Renal pelvis (tissue), 4 donors: ENCODE data around the gene BOLA3. TPM values are rescaled to one million over a fixed set of nuclear protein-coding genes. Genes with fewer than 3 reads are reported as not detected.
"Not testable (repeated sequence)": the region's sequence is repeated elsewhere in the genome, so short reads cannot be mapped to it uniquely, and the experiment has no call there.

Experiments used
- DNase-seq: peaks from one replicate; pipeline ENCODE4 v3.0.0-alpha.2; 2013
- polyA plus RNA-seq, 3 donors: library from polyadenylated mRNA; unstranded; fragments of 120-200 nt; gene quantifications; one replicate each; pipeline ENCODE4 v1.2.1, GENCODE V29; 2013; ENCODE audit not compliant: insufficient read length in 3 of 3

BOLA3 gene
- polyA plus RNA-seq, 3 donors, result 22.2 to 27.5 (median 25.2) TPM

DNA sequence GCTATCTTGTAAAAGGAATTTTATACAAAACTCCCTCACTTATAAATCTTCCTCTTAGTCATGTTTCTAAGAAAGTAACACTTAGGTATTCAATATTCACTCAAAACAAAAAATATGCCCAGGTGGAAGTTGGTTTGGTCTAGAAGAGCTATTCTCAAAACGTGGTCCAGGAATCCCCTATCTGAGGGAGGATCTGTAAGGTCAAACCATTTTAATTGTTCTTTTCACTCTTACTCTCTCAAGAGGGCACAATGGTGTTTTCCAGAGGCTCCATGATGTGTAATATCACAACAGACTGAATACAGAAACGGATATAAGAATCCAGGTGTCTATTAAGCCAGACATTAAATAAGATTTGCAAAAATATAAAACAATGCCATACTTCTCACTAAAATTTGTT lies 21.0 kb upstream of the BOLA3 start:
- no peak for DNase-seq

- no peak for DNase-seq
Observed at GRCh38 chr2:74164761-74165160, 17.0 kb upstream of the BOLA3 start.

- DNase-seq, result no peak
Observed at GRCh38 chr2:74162951-74163350, 15.2 kb upstream of the BOLA3 start.

DNA sequence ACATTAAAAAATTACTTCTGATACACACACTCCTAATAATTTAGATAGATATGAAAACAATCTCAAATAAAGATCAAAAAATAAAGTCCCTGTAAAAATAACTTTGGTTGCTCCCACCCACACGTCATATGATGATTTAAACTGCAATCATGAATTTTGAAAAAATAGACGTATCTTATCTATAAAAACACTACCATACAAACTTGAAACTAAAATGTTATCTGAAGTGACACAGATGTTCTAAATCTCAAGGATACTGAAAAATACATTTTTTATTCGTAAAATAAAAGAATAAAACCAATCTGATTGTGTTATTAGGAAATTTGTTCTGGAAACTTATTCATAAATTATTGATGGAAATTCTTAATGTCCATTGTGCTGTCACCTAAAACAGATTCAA lies 8.1 kb upstream of the BOLA3 start:
- DNase-seq, result no peak

- DNase-seq, result no peak
Observed at GRCh38 chr2:74152954-74153353, 5.2 kb upstream of the BOLA3 start.

- DNase-seq, result no peak
Observed at GRCh38 chr2:74149570-74150319, 2.0 kb upstream of the BOLA3 start.

GRCh38 chr2:74149247-74149525 lies 1.5 kb upstream of the BOLA3 start:
- DNase-seq, result no peak

DNA sequence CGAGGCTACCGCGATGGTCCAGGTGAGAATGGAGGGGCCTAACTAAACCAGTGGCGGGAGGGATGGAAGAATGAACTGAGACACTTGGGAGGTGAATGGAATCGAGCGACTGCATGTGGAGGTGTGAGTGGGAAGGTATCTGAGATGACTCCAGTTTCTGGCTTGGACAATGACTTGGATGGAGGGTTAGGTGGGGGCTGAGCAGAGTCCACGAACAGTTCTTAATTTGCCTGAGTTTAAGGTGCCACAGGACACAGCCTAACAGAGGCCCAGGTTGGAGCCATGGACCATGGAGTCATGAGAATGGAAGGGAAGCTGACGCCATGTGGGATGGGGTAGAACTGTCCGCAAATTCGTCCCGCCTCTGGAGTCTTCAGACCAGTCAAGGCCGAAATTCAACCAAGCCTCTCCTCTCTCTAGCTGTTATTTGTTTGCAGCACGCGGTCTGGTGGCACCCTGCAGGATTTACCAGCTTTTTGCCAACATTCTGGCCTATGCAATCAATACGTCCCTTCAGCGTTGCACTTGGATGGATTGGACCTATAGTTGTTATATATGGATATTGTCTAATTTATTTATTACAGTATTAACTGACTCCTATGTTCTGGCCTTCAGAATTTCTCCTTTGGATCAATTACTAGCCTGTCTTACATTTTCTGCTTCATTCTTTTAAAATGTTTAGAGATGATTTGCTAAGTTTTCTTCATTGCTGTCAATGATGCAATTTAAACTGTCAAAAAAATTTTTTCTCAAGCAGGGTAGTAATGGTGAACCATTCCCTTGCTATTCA lies 940 bp upstream of the BOLA3 start:
- no peak for DNase-seq

DNA sequence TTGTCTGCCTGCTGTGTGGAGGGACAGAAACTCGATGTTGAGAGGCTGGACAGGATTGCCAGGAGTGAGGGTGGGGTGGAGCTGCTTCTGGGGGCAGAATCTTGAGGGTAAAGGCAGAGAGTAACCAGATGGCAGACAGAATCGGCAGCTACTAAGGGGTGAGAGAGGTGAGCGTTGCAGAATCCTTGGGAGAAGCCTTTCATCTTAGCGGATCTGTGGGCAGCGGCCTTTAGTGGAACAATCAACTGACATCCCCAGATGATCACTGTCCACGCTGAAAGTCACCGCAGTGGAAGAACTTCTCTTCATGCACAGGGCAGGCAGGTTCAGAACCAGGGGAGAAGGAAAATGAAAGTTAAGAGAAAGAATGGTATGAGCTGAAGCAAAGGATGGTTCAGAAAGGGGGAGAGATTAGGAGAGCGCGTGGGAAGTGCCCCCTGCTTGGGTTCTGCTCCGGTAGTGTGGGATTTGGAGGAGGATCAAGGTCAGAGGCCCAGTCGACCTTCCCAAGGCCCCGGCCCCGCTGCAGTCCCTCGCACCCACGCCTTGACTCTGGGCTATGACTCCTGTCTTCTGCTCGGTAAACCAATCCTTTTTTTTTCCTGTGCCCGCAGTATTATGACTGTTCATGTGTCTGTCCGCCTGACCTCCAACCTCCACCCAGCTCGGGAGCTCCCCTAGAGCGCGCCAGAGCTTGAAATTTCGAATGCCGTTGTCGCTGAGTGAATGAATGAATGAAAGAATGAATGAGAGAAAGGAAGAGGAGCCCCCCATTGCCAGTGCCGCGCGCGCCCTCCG lies 584 bp downstream of the BOLA3 start:
- peak; percentile 28 for DNase-seq

- no peak for DNase-seq
Observed at GRCh38 chr2:74142340-74142739, 5.4 kb downstream of the BOLA3 start.

DNA sequence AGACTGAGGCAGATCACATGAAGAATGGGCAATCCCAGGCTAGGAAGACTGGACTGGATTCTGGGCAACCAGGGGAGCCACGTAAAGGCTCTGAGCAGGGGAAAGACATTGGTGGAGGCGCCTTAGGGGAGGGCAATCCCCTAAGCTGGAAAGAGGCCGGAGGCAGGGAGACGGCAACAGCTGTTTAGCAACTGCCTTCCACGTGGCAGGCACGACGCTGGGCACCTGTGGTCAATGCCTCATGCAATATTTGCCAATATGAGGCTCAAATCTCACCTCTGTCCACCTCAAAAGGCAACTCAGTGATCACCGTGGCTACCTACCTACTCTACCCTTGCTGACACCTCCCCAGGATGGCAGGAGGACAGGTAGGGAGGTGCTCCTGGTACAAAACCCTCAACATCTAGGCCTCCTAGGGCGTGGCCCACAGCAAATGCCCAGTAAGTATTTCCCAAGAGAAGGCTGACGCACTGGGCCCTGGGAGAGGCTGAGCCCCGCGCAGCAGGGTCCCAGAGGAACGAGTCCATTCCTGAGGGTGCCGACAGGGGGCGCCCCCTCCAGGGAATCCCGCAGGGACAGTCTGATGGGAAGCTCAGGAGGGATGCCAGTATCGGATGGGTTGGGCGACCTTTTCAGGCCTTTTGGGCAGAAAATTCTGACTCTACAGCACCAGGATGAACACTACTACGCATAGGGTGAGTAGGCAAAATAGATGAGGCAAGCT lies 8.9 kb downstream of the BOLA3 start:
- no peak for DNase-seq

GRCh38 chr2:74137651-74138599 lies 9.8 kb downstream of the BOLA3 start:
- no peak for DNase-seq

- DNase-seq, result no peak
Observed at GRCh38 chr2:74131901-74132300, 15.8 kb downstream of the BOLA3 start.

DNA sequence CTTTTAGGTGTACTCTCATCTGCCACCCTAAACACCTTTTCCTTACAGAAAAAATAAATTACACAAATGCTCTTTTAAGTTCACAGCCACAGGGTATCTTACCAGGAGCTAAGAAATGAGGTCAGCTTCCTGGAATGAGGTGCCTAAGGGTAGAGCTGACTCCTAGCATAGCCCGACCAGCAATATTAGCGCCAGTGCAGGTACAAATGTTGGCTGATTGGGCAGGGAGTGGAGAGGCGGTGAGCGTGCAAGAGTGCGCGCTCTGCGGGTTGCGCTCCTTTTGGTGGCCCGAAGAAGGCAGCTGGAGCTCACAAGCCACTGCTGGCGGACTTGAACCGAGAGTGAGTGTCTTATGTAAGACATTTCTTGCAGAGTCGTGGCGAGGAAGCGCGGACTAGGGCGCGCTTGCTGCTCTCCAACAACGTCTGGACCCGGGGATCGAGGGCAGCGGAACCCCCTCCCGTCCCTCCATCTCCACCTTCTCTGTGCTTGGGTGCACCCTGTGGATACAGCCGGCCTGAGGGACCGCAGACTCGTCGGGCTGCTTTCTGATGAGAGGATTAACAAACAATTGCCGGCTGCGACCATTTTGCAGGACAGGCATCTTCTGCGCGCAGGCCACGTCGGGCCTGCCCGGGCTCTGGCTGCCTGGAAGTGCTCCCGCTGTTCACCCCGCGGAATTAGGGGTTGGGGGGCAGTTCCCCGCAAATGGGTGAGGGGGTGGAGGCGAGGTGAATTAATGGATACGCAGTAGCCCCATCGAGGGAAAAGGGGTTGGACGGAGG lies 17.3 kb downstream of the BOLA3 start:
- DNase-seq, result no peak

DNA sequence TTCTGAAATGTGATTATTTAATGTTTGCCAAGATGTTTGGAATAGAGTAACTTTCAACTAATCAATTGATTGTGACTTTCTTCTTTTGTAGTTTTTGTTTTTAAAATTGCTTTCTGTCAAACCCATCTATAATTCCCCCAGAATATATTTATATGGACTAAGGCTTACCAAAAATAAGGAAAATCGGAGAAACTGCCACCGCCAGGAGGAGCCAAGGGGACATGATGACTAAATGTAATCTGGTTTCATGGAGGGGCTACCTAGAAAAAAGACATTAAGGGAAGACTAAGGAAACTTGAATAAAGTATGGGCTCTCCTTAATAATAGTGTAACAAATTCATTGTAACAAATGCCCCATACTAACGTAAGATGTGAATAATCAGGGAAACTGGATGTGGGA lies 19.5 kb downstream of the BOLA3 start:
- DNase-seq, result no peak

GRCh38 chr2:74123955-74124354 lies 23.8 kb downstream of the BOLA3 start:
- DNase-seq, result not testable (repeated sequence)

DNA sequence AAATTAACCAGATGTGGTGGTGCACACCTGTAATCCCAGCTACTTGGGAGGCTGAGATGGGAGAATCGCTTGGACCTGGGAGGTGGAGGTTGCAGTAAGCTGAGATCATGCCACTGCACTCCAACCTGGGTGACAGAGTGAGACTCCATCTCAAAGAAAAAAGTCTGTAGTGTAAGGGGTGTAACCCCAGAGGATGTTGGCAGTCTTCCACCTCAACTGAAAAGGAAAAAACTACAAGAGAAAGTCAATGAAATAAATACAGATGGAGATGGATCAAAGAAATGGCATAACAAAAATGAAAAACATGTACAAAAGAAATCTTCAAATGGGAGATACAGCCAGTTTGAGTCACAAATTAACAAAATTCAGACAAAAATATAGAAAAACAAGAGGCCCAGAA lies 25.9 kb downstream of the BOLA3 start:
- DNase-seq, result not testable (repeated sequence)

DNA sequence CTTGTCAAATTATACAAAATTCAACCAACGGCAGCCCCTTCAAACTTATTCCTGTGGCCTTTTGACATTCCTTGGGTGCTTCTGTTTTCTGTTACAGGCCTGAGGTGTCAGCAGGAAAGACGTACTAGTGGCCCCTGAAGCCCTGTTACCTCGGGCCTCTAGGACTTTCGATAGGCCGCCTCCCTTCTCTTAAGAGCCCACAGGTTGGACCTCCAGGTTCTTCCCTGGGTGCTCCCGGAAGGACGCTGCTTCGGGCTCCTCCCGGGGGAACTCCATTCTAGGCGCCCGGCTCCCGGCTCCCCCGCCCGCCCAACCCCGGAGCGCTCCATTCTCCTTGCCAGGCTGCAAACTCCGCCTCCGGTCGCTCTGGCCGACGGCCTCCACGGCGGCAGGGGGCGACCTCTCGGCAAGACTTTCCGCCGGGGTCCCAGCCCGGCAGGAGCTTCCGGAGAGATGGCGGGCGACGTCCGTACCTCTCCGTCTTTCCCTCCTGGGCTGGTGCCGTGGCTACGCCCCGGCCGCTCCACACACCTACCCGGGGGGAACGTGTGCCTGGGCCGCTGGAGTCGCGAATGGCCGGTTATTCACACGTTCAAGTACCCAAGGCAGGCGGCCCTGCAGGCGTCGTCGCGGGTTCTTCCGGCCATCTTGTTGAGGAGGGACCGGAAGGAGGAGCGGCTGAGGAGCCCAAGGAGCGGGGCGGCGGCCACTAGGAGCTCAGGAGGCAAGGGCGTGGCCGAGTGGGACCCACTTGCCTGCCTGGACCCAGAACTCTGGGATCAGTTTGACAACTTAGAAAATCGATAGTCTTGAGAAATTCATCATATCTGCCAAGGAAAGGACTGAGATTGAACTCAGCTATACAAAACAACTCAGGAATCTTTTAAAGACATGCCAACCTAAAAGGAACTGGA lies 27.5 kb downstream of the BOLA3 start:
- peak; percentile 65 for DNase-seq

GRCh38 chr2:74119339-74119738 lies 28.4 kb downstream of the BOLA3 start:
- DNase-seq, result no peak
